Neural crest cell (in vitro differentiated cells): Measurements from ENCODE around the gene DNAJB8. TPM values are rescaled to one million over a fixed set of nuclear protein-coding genes. Genes with fewer than 3 reads are reported as not detected.

Experiments used
- DNase-seq: peaks from one replicate; pipeline ENCODE4 v3.0.0; 2021; ENCODE audit warnings: low read depth, mixed read lengths, low spot score
- H3K27ac Mint-ChIP-seq: one replicate; pipeline ENCODE4 v1.8.0; 2021; ENCODE audit warnings: mild to moderate bottlenecking, mixed read lengths; ENCODE audit not compliant: unreplicated experiment
- H3K27me3 Mint-ChIP-seq: 2 replicates; pipeline ENCODE4 v1.8.0; 2021; ENCODE audit warnings: low read depth, mild to moderate bottlenecking, mixed read lengths
- H3K36me3 Mint-ChIP-seq: 2 replicates; pipeline ENCODE4 v1.8.0; 2021; ENCODE audit warnings: low read depth, mild to moderate bottlenecking, mixed read lengths
- H3K4me1 Mint-ChIP-seq: 2 replicates; pipeline ENCODE4 v1.8.0; 2021; ENCODE audit warnings: mixed read lengths
- H3K4me3 Mint-ChIP-seq: one replicate; pipeline ENCODE4 v1.8.0; 2021; ENCODE audit warnings: mild to moderate bottlenecking, mixed read lengths
- H3K9me3 Mint-ChIP-seq: 2 replicates; pipeline ENCODE4 v1.8.0; 2021; ENCODE audit warnings: mixed read lengths
- CTCF ChIP-seq: fragments of 200-600 bp; sonication (generic); conservative IDR thresholded peaks from 2 replicates; pipeline ENCODE4 v1.5.0; 2021; ENCODE audit warnings: antibody characterized with exemption, mild to moderate bottlenecking
- total RNA-seq: library from RNA; stranded (reverse); gene quantifications from 2 replicates; pipeline ENCODE4 v1.2.1, GENCODE V29; 2021

Gene DNAJB8
- total RNA-seq, 1 donor from 2014 or later: not detected

- Mint-ChIP-seq H3K4me3 (no peak overlapping the region), H3K27ac (no peak overlapping the region), H3K36me3 (no peaks in the 10 kb centered on the region), H3K4me1 (peaks cover 16% of the 10 kb centered on the region), H3K27me3 (peaks cover 96% of the 10 kb centered on the region), H3K9me3 (no peaks in the 10 kb centered on the region)
- no peak for DNase-seq
- no peak for TF ChIP-seq CTCF
Measured at GRCh38 chr3:128488636-128488990, 21.9 kb upstream of the DNAJB8 start.

GRCh38 chr3:128487813-128488635, 21.3 kb upstream of the DNAJB8 start:
- peak; percentile 67 for DNase-seq
- no peaks in the 10 kb centered on the region for H3K9me3 Mint-ChIP-seq
- no peaks in the 10 kb centered on the region for H3K36me3 Mint-ChIP-seq
- H3K4me1 Mint-ChIP-seq: peaks cover 20% of the 10 kb centered on the region
- no peak overlapping the region for H3K4me3 Mint-ChIP-seq
- H3K27me3 Mint-ChIP-seq: peaks cover 97% of the 10 kb centered on the region
- H3K27ac Mint-ChIP-seq: no peak overlapping the region
- TF ChIP-seq CTCF: no peak

GRCh38 chr3:128487538-128487812, 20.8 kb upstream of the DNAJB8 start:
- Mint-ChIP-seq H3K27me3 (peaks cover 97% of the 10 kb centered on the region), H3K27ac (no peak overlapping the region), H3K9me3 (no peaks in the 10 kb centered on the region), H3K4me1 (peaks cover 24% of the 10 kb centered on the region), H3K36me3 (no peaks in the 10 kb centered on the region), H3K4me3 (no peak overlapping the region)
- no peak for TF ChIP-seq CTCF
- no peak for DNase-seq

- no peak for DNase-seq
- no peaks in the 10 kb centered on the region for H3K36me3 Mint-ChIP-seq
- no peaks in the 10 kb centered on the region for H3K9me3 Mint-ChIP-seq
- no peak overlapping the region for H3K27ac Mint-ChIP-seq
- H3K4me1 Mint-ChIP-seq: peaks cover 30% of the 10 kb centered on the region
- H3K4me3 Mint-ChIP-seq: peak overlapping the region; percentile 50
- H3K27me3 Mint-ChIP-seq: peaks cover 97% of the 10 kb centered on the region
- TF ChIP-seq CTCF: no peak
Measured at GRCh38 chr3:128486681-128487537, 20.2 kb upstream of the DNAJB8 start.

GRCh38 chr3:128486205-128486628, 19.5 kb upstream of the DNAJB8 start:
- no peak overlapping the region for H3K27ac Mint-ChIP-seq
- peaks cover 97% of the 10 kb centered on the region for H3K27me3 Mint-ChIP-seq
- DNase-seq: no peak
- H3K36me3 Mint-ChIP-seq: no peaks in the 10 kb centered on the region
- peak overlapping the region; percentile 50 for H3K4me3 Mint-ChIP-seq
- no peak for TF ChIP-seq CTCF
- H3K4me1 Mint-ChIP-seq: peaks cover 32% of the 10 kb centered on the region
- H3K9me3 Mint-ChIP-seq: no peaks in the 10 kb centered on the region
